Measurements from ENCODE around the gene SLC9A7. TPM values are rescaled to one million over a fixed set of nuclear protein-coding genes. Genes with fewer than 3 reads are reported as not detected.
"Not testable (repeated sequence)": the region's sequence is repeated elsewhere in the genome, so short reads cannot be mapped to it uniquely, and the experiment has no call there.

SLC9A7 gene
- polyA plus RNA-seq (ENCODE audit: low read depth in 6 of 6) = 10 to 100 TPM; 13.5 to 60.6 (median 42.5) TPM

DNA sequence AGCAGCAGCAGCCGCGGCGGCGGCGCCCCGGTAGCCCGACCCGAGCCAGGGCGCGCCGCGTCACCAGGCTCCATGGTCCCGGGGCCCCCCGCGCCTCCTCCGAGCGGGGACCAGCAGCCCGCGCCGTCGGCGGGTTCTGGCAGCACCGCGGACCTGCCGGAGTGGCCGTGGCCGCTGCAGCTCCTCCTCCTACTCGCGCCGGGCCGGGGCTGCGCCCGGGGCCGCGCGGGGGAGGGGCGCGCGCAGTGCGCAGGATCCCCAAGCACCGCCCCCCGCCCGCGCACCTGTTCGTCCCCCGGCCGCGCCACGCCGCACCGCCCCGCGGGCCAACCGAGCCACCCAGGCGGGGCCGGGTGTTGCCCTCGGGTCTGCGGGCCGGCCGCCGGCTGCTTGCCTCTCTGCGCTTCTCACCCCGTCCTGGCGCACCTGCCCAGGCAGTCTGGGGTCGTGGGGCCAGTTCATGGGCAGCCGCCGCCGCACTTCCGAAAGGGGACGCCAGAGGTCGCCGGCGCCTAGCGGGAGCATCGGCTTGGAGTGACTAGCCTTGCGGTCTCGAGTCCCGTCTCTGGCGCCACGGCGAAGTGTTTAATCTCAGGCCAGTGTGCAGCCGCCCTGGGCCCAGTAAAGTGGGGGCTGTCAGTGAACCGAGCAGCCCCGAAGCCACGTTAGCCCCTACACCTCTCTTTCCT is at the start of gene SLC9A7:
TSS of gene SLC9A7 (minus strand) at position 163 of the 689 bp plus-strand sequence. CDS start at position 74, 89 bp downstream.
- peak; percentile 76 for DNase-seq
- peaks cover 22 to 44% (median 25%) of the 10 kb centered on the region in 3 donors for H3K4me1 Mint-ChIP-seq

DNA sequence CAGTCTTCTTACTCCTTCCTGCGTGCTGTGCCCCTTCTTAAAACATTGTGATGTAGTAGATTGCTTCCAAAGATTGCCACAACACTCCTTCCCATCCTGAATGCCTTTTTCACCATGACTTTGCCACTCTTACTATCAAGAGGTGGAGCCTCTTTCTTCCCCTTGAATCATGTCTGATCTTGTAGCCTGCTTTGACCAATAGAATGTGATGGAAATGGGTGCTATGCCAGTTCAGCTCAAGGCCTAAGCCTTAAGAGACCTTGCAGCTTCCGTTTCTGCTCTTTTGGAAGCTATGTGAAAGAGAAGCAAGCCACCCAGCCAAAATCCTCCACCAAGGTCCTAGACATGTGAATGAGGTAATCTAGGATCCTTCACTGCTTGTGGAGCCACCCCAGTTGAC is 46.4 kb upstream of the SLC9A7 start:
- Mint-ChIP-seq H3K9me3 (peaks cover 0 to 11% (median 3%) of the 10 kb centered on the region in 7 donors), H3K4me3 (no peak overlapping the region), H3K27ac (no peak overlapping the region), H3K4me1 (no peaks in the 10 kb centered on the region), H3K36me3 (no peaks in the 10 kb centered on the region), H3K27me3 (peaks cover 0 to 15% (median 6%) of the 10 kb centered on the region in 3 donors)
- DNase-seq = no peak
- ATAC-seq (ENCODE audit: low read depth in 2 of 2) = no peak

More for the DNA sequence above, at the start of gene SLC9A7:
- peaks cover 0 to 8% of the 10 kb centered on the region in 2 donors for H3K36me3 Mint-ChIP-seq
- peaks cover 0 to 14% (median 7%) of the 10 kb centered on the region in 7 donors for H3K9me3 Mint-ChIP-seq
- peak within 1 kb of the TSS; percentile 96 to 99 (median 97) for H3K4me3 Mint-ChIP-seq
- H3K27me3 Mint-ChIP-seq = no peaks in the 10 kb centered on the region
- ATAC-seq (ENCODE audit: low read depth in 2 of 2) = peak; percentile 59 to 66
- H3K27ac Mint-ChIP-seq = peak within 1 kb of the TSS; percentile 84 to 96 (median 94)

GRCh38 chrX:46803140-46803539 is 44.2 kb upstream of the SLC9A7 start:
- H3K27ac Mint-ChIP-seq = no peak overlapping the region
- H3K4me1 Mint-ChIP-seq = no peaks in the 10 kb centered on the region
- ATAC-seq (ENCODE audit: low read depth in 2 of 2) (no peak), DNase-seq (no peak)
- no peaks in the 10 kb centered on the region for H3K36me3 Mint-ChIP-seq
- H3K9me3 Mint-ChIP-seq = peaks cover 0 to 2% (median 0%) of the 10 kb centered on the region in 7 donors
- H3K4me3 Mint-ChIP-seq = no peak overlapping the region
- H3K27me3 Mint-ChIP-seq = peaks cover 0 to 9% (median 0%) of the 10 kb centered on the region in 3 donors

DNA sequence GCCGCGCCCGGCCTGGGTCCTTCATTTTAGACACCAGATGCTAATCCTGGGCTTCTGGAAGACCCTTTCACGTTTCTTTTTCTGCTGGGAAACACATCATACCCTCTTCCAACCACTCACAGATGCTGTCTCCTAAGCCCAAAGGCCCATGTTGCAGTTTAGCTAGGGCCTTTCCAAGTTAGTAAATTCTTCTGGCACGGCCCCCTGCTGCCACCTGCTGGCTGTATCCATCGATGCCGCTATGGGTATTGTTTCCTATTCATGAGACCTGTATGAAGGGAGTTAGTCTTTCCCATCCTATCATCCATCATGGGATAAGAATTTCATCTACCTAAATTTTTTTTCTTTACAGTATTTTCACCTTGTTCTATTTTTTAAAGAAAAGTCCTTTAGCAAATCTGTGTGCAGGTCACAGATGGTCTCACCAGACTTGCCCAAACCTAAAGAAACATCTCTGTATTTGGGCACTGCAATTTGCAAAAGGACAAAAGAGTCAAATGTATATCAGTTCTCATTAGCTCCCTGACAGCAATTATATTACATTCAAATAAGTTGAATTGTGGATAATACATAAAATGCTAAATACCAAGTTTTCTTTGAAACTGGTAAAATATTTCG is 37.8 kb upstream of the SLC9A7 start:
- no peaks in the 10 kb centered on the region for H3K36me3 Mint-ChIP-seq
- DNase-seq (peak; percentile 59), ATAC-seq (ENCODE audit: low read depth in 2 of 2) (peak; percentile 65 to 82)
- peaks cover 0 to 19% (median 7%) of the 10 kb centered on the region in 3 donors for H3K4me1 Mint-ChIP-seq
- no peaks in the 10 kb centered on the region for H3K9me3 Mint-ChIP-seq
- peak overlapping the region in 1 of 6 donors; percentile 47 for H3K27ac Mint-ChIP-seq
- H3K27me3 Mint-ChIP-seq = peaks cover 0 to 5% (median 0%) of the 10 kb centered on the region in 3 donors
- H3K4me3 Mint-ChIP-seq = no peak overlapping the region

DNA sequence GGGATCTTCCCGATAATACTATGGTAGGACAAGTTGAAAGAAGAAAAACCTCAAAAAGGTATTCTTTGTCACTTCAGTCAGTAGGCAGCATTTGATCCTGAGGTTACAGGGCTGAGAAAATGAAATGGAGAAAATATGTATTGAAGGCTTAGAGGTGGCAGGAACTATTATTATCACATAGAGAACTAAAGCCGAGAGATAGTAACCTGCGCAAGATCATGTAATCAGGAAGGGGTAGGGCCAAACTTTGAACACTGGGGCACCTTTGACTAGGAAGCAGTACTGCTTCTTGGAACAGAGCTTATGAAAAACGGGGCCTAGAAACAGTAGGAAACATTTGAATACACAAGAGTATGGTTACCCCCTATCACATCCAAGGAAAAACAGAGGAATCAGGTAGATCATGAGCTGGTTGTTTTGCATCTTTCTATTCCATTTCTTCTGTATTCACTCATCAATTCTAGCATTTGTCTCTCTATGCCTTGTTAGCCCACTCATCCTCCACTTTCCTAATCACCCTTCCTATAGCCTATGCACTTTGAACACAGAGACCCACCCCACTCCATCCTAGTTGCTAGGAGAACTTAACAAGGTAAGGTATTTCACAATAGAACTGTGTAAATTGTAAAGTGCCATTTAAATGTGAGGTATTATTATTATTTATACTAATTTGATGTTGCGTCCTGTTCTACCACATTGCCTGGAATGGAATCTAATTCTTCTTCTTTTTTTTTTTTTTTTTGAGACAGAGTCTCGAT is 34.6 kb upstream of the SLC9A7 start:
- H3K4me1 Mint-ChIP-seq = peaks cover 0 to 19% (median 7%) of the 10 kb centered on the region in 3 donors
- no peaks in the 10 kb centered on the region for H3K36me3 Mint-ChIP-seq
- H3K9me3 Mint-ChIP-seq = peaks cover 0 to 4% (median 0%) of the 10 kb centered on the region in 7 donors
- DNase-seq = no peak
- H3K4me3 Mint-ChIP-seq = peak overlapping the region in 2 of 8 donors; percentile 48 to 81
- H3K27ac Mint-ChIP-seq = peak overlapping the region in 2 of 6 donors; percentile 42 to 59
- H3K27me3 Mint-ChIP-seq = no peaks in the 10 kb centered on the region
- ATAC-seq (ENCODE audit: low read depth in 2 of 2) = no peak

- peaks cover 0 to 19% (median 7%) of the 10 kb centered on the region in 3 donors for H3K4me1 Mint-ChIP-seq
- peak; percentile 30 to 37 for ATAC-seq (ENCODE audit: low read depth in 2 of 2)
- DNase-seq = no peak
- peak overlapping the region; percentile 4 to 82 (median 60) for H3K4me3 Mint-ChIP-seq
- H3K27ac Mint-ChIP-seq = peak overlapping the region in 4 of 6 donors; percentile 26 to 69 (median 40)
- no peaks in the 10 kb centered on the region for H3K36me3 Mint-ChIP-seq
- no peaks in the 10 kb centered on the region for H3K27me3 Mint-ChIP-seq
- H3K9me3 Mint-ChIP-seq = peaks cover 0 to 4% (median 0%) of the 10 kb centered on the region in 7 donors
Measured at GRCh38 chrX:46792810-46793188, 33.9 kb upstream of the SLC9A7 start.

DNA sequence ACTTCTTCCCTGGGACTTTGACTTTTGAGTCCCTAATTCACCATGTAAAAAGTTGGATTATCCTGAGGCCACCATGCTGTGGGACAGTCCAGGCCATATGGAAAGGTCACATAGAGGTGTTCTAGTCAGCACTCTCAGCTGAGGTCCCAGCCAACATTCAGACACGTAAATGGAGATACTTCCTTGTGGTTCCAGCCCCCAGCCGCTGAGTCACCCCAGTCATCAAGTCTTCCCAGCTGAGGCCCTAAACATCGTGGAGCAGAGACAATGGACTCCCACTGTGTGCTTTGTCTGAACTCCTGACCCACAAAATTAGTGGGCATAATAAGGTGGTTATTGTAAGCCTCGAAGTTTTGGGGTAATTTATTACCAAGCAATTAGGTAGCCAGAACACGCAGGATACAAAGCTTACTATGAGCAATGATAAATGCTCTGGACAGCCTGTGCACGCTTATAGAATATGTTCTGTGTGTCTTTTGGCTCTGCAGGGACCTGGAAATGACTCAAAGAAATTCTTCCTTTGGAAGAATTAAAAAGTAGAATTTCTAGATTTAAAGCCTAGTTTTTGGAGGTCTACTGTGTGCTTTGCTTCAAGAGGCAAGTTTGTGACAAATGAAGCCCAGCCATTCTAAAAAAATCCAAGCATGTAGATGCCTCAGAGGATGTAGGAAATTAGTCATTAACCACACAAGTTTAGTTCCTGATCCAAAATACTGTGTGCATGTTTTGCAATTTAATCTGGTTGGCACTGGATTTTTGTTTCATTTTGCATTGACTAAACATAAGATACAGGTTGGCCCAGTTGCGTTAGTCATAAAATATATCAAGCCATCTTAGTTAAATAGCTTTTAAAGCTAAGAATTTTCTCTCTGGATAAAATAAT is 33.2 kb upstream of the SLC9A7 start:
- H3K4me3 Mint-ChIP-seq = peak overlapping the region; percentile 4 to 82 (median 60)
- no peak for DNase-seq
- ATAC-seq (ENCODE audit: low read depth in 2 of 2) = peak; percentile 25 to 35
- H3K9me3 Mint-ChIP-seq = peaks cover 0 to 4% (median 0%) of the 10 kb centered on the region in 7 donors
- H3K27me3 Mint-ChIP-seq = no peaks in the 10 kb centered on the region
- H3K4me1 Mint-ChIP-seq = peaks cover 0 to 19% (median 7%) of the 10 kb centered on the region in 3 donors
- no peaks in the 10 kb centered on the region for H3K36me3 Mint-ChIP-seq
- H3K27ac Mint-ChIP-seq = peak overlapping the region in 4 of 6 donors; percentile 39 to 69 (median 44)

GRCh38 chrX:46788902-46789301 is 30.0 kb upstream of the SLC9A7 start:
- H3K4me3 Mint-ChIP-seq = no peak overlapping the region
- H3K4me1 Mint-ChIP-seq = peaks cover 0 to 19% (median 3%) of the 10 kb centered on the region in 3 donors
- no peak overlapping the region for H3K27ac Mint-ChIP-seq
- ATAC-seq (ENCODE audit: low read depth in 2 of 2) = no peak
- H3K9me3 Mint-ChIP-seq = peaks cover 0 to 4% (median 0%) of the 10 kb centered on the region in 7 donors
- DNase-seq = no peak
- no peaks in the 10 kb centered on the region for H3K36me3 Mint-ChIP-seq
- no peaks in the 10 kb centered on the region for H3K27me3 Mint-ChIP-seq

GRCh38 chrX:46784437-46784836 is 25.5 kb upstream of the SLC9A7 start:
- not testable (repeated sequence) for H3K27ac Mint-ChIP-seq; ATAC-seq (ENCODE audit: low read depth in 2 of 2); H3K4me3 Mint-ChIP-seq; H3K4me1 Mint-ChIP-seq; H3K9me3 Mint-ChIP-seq; H3K27me3 Mint-ChIP-seq; H3K36me3 Mint-ChIP-seq; DNase-seq

DNA sequence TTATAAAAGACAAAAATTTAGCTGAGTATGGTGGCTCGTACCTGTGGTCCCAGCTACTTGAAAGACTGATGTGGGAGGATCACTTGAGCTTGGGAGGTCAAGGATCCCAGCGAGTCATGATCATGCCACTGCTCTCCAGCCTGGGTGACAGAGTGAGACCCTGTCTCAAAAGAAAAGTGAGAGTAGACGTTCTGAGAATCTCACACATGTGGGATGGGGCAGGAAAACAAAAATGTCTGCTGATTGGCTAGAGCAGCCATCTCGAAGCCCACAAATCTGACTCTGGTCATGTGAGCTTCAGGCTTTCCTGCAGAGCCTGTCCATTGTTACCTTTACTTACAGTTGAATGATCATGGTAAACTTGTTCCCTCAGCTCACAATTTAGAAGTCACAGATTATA is 23.1 kb upstream of the SLC9A7 start:
- Mint-ChIP-seq H3K27me3 (peaks cover 0 to 6% (median 4%) of the 10 kb centered on the region in 3 donors), H3K4me3 (no peak overlapping the region), H3K9me3 (peaks cover 0 to 2% (median 0%) of the 10 kb centered on the region in 7 donors), H3K4me1 (no peaks in the 10 kb centered on the region), H3K36me3 (no peaks in the 10 kb centered on the region), H3K27ac (peak overlapping the region in 1 of 6 donors; percentile 58)
- DNase-seq (no peak), ATAC-seq (ENCODE audit: low read depth in 2 of 2) (no peak)

DNA sequence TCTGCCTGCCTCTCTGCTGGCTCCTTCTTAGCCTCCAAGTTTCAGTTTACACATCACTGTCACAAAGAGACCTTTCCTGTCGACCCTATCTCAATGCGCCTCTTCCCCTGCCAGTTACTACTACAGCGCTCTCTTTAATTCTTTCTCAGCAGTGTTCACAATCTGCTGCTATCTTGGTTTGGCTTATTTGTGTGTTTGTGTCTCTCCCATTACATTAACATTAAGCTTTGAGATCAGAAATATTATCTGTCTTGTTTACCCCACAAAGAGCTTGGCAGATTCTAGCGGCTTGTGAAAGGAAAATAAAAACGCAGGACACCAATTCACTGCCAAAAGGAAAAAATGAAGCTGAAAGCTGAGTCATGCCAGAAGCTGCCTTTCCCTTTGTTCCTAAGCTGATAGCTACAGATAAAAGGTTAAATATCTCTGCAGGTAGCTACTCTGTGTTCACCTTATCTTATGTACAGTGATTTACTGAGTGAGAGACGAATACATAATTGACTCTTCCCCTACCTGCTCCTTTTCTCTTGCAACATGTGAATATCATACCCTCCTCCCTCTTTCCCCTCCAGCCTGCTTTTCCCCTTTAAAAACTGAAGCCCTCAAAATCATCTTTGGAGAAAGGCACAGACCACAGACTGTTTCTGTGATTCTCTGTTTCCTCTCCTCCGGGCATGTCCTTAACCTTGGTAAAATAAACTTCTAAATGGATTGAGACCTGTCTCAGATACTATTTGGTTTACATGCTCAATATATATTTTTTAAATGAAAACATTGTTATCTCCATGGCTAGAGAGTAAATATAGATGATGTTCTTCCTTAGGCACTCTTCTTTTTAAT is 19.3 kb upstream of the SLC9A7 start:
- Mint-ChIP-seq H3K4me3 (no peak overlapping the region), H3K9me3 (no peaks in the 10 kb centered on the region), H3K27ac (peak overlapping the region in 1 of 6 donors; percentile 6), H3K27me3 (peaks cover 0 to 6% (median 4%) of the 10 kb centered on the region in 3 donors), H3K36me3 (no peaks in the 10 kb centered on the region), H3K4me1 (no peaks in the 10 kb centered on the region)
- ATAC-seq (ENCODE audit: low read depth in 2 of 2) (no peak), DNase-seq (no peak)

- no peaks in the 10 kb centered on the region for H3K4me1 Mint-ChIP-seq
- no peaks in the 10 kb centered on the region for H3K36me3 Mint-ChIP-seq
- no peak overlapping the region for H3K27ac Mint-ChIP-seq
- H3K9me3 Mint-ChIP-seq = peaks cover 0 to 2% (median 0%) of the 10 kb centered on the region in 7 donors
- no peak for DNase-seq
- no peak overlapping the region for H3K4me3 Mint-ChIP-seq
- ATAC-seq (ENCODE audit: low read depth in 2 of 2) = no peak
- peaks cover 0 to 5% (median 0%) of the 10 kb centered on the region in 3 donors for H3K27me3 Mint-ChIP-seq
Measured at GRCh38 chrX:46770817-46771163, 11.9 kb upstream of the SLC9A7 start.

Data from naive B cell (primary cell).